ENCODE measurements around the gene ZSWIM4. TPM values are rescaled to one million over a fixed set of nuclear protein-coding genes. Genes with fewer than 3 reads are reported as not detected.

The ZSWIM4 gene
- total RNA-seq, 1 donor from 2014 or later = 23.2 TPM

- peak in 1 of 2 donors; percentile 60 for DNase-seq (ENCODE audit: low spot score in 2 of 2)
Observed at GRCh38 chr19:13839938-13840304, 44.7 kb downstream of the ZSWIM4 start.

GRCh38 chr19:13840305-13841085, 45.3 kb downstream of the ZSWIM4 start:
- peak; percentile 55 to 86 for DNase-seq (ENCODE audit: low spot score in 2 of 2)
- peaks cover 30 to 47% of the 10 kb centered on the region in 2 donors for H3K4me1 ChIP-seq
- intact Hi-C loops (cut with DNase I) = loop anchor here (1.0 to 5.0 kb wide), 3 partner anchors 11 to 1048 kb away; partner anchors contain the start of gene JUNB

More at GRCh38 chr19:13839938-13840304, 44.7 kb downstream of the ZSWIM4 start:
- Histone ChIP-seq H3K4me3 (peak overlapping the region; percentile 92 to 99), H3K4me1 (peaks cover 30 to 52% of the 10 kb centered on the region in 2 donors), H3K36me3 (peaks cover 18 to 21% of the 10 kb centered on the region in 2 donors), H3K9me3 (no peaks in the 10 kb centered on the region), H3K27me3 (no peaks in the 10 kb centered on the region), H3K27ac (peak overlapping the region; percentile 99 to 100)
- no peak for TF ChIP-seq CTCF (IDR thresholded peaks at IDR 0.05)
- intact Hi-C loops (cut with DNase I) = loop anchor here (1.0 to 5.0 kb wide), 3 partner anchors 11 to 1048 kb away; partner anchors contain the start of gene JUNB

GRCh38 chr19:13841086-13841961, 46.1 kb downstream of the ZSWIM4 start:
- H3K36me3 ChIP-seq = peaks cover 4 to 9% of the 10 kb centered on the region in 2 donors
- peaks cover 26 to 45% of the 10 kb centered on the region in 2 donors for H3K4me1 ChIP-seq
- peak overlapping the region; percentile 92 to 99 for H3K4me3 ChIP-seq
- no peak for TF ChIP-seq CTCF (IDR thresholded peaks at IDR 0.05)
- no peaks in the 10 kb centered on the region for H3K9me3 ChIP-seq
- no peaks in the 10 kb centered on the region for H3K27me3 ChIP-seq
- DNase-seq (ENCODE audit: low spot score in 2 of 2) = peak in 1 of 2 donors; percentile 82
- peak overlapping the region; percentile 99 to 100 for H3K27ac ChIP-seq
- intact Hi-C loops (cut with DNase I) = loop anchor here (5.0 kb wide), 1 partner anchor 1049 kb away; the partner anchor contains the start of gene JUNB

More at GRCh38 chr19:13840305-13841085, 45.3 kb downstream of the ZSWIM4 start:
- H3K9me3 ChIP-seq = no peaks in the 10 kb centered on the region
- no peak for TF ChIP-seq CTCF (IDR thresholded peaks at IDR 0.05)
- H3K27me3 ChIP-seq = no peaks in the 10 kb centered on the region
- H3K36me3 ChIP-seq = peaks cover 12 to 16% of the 10 kb centered on the region in 2 donors
- peak overlapping the region; percentile 99 to 100 for H3K27ac ChIP-seq
- H3K4me3 ChIP-seq = peak overlapping the region; percentile 92 to 99

- Histone ChIP-seq H3K36me3 (peaks cover 0 to 4% of the 10 kb centered on the region in 2 donors), H3K9me3 (no peaks in the 10 kb centered on the region), H3K4me3 (peak overlapping the region; percentile 92 to 99), H3K27ac (peak overlapping the region; percentile 99 to 100), H3K4me1 (peaks cover 26 to 45% of the 10 kb centered on the region in 2 donors), H3K27me3 (no peaks in the 10 kb centered on the region)
- intact Hi-C loops (cut with DNase I) = loop anchor here (5.0 kb wide), 1 partner anchor 1050 kb away; the partner anchor contains the start of gene JUNB
- no peak for TF ChIP-seq CTCF (IDR thresholded peaks at IDR 0.05)
- peak in 1 of 2 donors; percentile 70 for DNase-seq (ENCODE audit: low spot score in 2 of 2)
Observed at GRCh38 chr19:13841962-13842290, 46.7 kb downstream of the ZSWIM4 start.

Measured in ascending aorta (tissue), 2 donors.